Progenitor cell of endocrine pancreas (in vitro differentiated cells): ENCODE measurements around the gene ADCY3. TPM values are rescaled to one million over a fixed set of nuclear protein-coding genes. Genes with fewer than 3 reads are reported as not detected.

Source experiments
- DNase-seq: peaks from one replicate; pipeline ENCODE4 v3.0.0; 2021; ENCODE audit warnings: low spot score; ENCODE audit not compliant: unreplicated experiment
- H3K27ac Mint-ChIP-seq: 2 replicates; pipeline ENCODE4 v1.8.0; 2021; ENCODE audit warnings: mild to moderate bottlenecking, moderate library complexity, mixed read lengths
- H3K27me3 Mint-ChIP-seq: 2 replicates; pipeline ENCODE4 v1.8.0; 2021; ENCODE audit warnings: mixed read lengths
- H3K36me3 Mint-ChIP-seq: 2 replicates; pipeline ENCODE4 v1.8.0; 2022; ENCODE audit warnings: mixed read lengths; ENCODE audit not compliant: insufficient read depth
- H3K4me1 Mint-ChIP-seq: 2 replicates; pipeline ENCODE4 v1.8.0; 2021; ENCODE audit warnings: low read depth, mixed read lengths
- H3K4me3 Mint-ChIP-seq: 2 replicates; pipeline ENCODE4 v1.8.0; 2021; ENCODE audit warnings: low read depth, mild to moderate bottlenecking, moderate library complexity, mixed read lengths
- H3K9me3 Mint-ChIP-seq: 2 replicates; pipeline ENCODE4 v1.8.0; 2021; ENCODE audit warnings: low read depth, mixed read lengths
- CTCF ChIP-seq: fragments of 200-600 bp; sonication (generic); IDR thresholded peaks from one replicate; pipeline ENCODE4 v1.5.0; 2021; ENCODE audit warnings: antibody characterized with exemption, mild to moderate bottlenecking; ENCODE audit not compliant: unreplicated experiment
- total RNA-seq: library from RNA; stranded (reverse); gene quantifications from 2 replicates; pipeline ENCODE4 v1.2.1, GENCODE V29; 2021

ADCY3 gene
- total RNA-seq, 1 donor from 2014 or later, result 22.6 TPM

GRCh38 chr2:24855022-24855622, 64.9 kb downstream of the ADCY3 start:
- TF ChIP-seq CTCF, result no peak
- Mint-ChIP-seq H3K4me3 (no peak overlapping the region), H3K27ac (no peak overlapping the region), H3K4me1 (no peaks in the 10 kb centered on the region), H3K36me3 (peaks cover 1% of the 10 kb centered on the region), H3K27me3 (no peaks in the 10 kb centered on the region), H3K9me3 (no peaks in the 10 kb centered on the region)
- DNase-seq, result no peak

- DNase-seq, result no peak
- Mint-ChIP-seq H3K4me1 (no peaks in the 10 kb centered on the region), H3K36me3 (peaks cover 1% of the 10 kb centered on the region), H3K27ac (no peak overlapping the region), H3K27me3 (no peaks in the 10 kb centered on the region), H3K4me3 (no peak overlapping the region), H3K9me3 (no peaks in the 10 kb centered on the region)
- no peak for TF ChIP-seq CTCF
Measured at GRCh38 chr2:24853996-24854395, 66.0 kb downstream of the ADCY3 start.

GRCh38 chr2:24853046-24853445, 67.0 kb downstream of the ADCY3 start:
- H3K36me3 Mint-ChIP-seq, result peaks cover 3% of the 10 kb centered on the region
- H3K27me3 Mint-ChIP-seq, result no peaks in the 10 kb centered on the region
- no peak overlapping the region for H3K27ac Mint-ChIP-seq
- DNase-seq, result no peak
- no peak for TF ChIP-seq CTCF
- H3K4me1 Mint-ChIP-seq, result no peaks in the 10 kb centered on the region
- no peaks in the 10 kb centered on the region for H3K9me3 Mint-ChIP-seq
- H3K4me3 Mint-ChIP-seq, result no peak overlapping the region

- H3K4me1 Mint-ChIP-seq, result no peaks in the 10 kb centered on the region
Measured at GRCh38 chr2:24852431-24853020, 67.5 kb downstream of the ADCY3 start.

GRCh38 chr2:24852026-24852425, 68.0 kb downstream of the ADCY3 start:
- no peak for DNase-seq
- TF ChIP-seq CTCF, result no peak
- H3K27ac Mint-ChIP-seq, result no peak overlapping the region
- H3K4me3 Mint-ChIP-seq, result no peak overlapping the region
- H3K4me1 Mint-ChIP-seq, result no peaks in the 10 kb centered on the region
- H3K27me3 Mint-ChIP-seq, result no peaks in the 10 kb centered on the region
- peaks cover 3% of the 10 kb centered on the region for H3K36me3 Mint-ChIP-seq
- peaks cover under 1% of the 10 kb centered on the region for H3K9me3 Mint-ChIP-seq

More at GRCh38 chr2:24852431-24853020, 67.5 kb downstream of the ADCY3 start:
- Mint-ChIP-seq H3K9me3 (no peaks in the 10 kb centered on the region), H3K27ac (no peak overlapping the region), H3K36me3 (peaks cover 3% of the 10 kb centered on the region), H3K4me3 (no peak overlapping the region), H3K27me3 (no peaks in the 10 kb centered on the region)
- no peak for DNase-seq
- TF ChIP-seq CTCF, result no peak
